HepG2 (cell line): ENCODE measurements around the gene OTUD7B. TPM values are rescaled to one million over a fixed set of nuclear protein-coding genes. Genes with fewer than 3 reads are reported as not detected.

ENCODE experiments used
- AGO1 ChIP-seq: fragments of 200-400 bp; formaldehyde crosslinking; IDR thresholded peaks from 2 replicates; pipeline ENCODE4 v1.6.1; 2017; ENCODE audit warnings: mild to moderate bottlenecking, low read depth, low read length, moderate library complexity; ENCODE audit not compliant: poor library complexity, severe bottlenecking
- EED ChIP-seq: sonication (generic); formaldehyde crosslinking; IDR thresholded peaks from 2 replicates; pipeline ENCODE4 v1.5.0; 2020; ENCODE audit warnings: mild to moderate bottlenecking, missing genetic modification reagents
- FLYWCH1 ChIP-seq: sonication (generic); formaldehyde crosslinking; IDR thresholded peaks from 2 replicates; pipeline ENCODE4 v1.8.1; 2023; ENCODE audit warnings: mild to moderate bottlenecking, missing genetic modification reagents
- GLI4 ChIP-seq: sonication (generic); formaldehyde crosslinking; IDR thresholded peaks from 2 replicates; pipeline ENCODE4 v1.5.1; 2020; ENCODE audit warnings: missing genetic modification reagents, mild to moderate bottlenecking, moderate library complexity, borderline replicate concordance
- HNF4A ChIP-seq: sonication (generic); formaldehyde crosslinking; IDR thresholded peaks from 2 replicates; pipeline ENCODE4 v1.4.0; 2020; ENCODE audit warnings: missing genetic modification reagents
- HNRNPL ChIP-seq: fragments of 200-400 bp; formaldehyde crosslinking; IDR thresholded peaks from 2 replicates; pipeline ENCODE4 v1.6.1; 2017; ENCODE audit warnings: mild to moderate bottlenecking, low read depth, low read length
- MEIS1 ChIP-seq: sonication (generic); formaldehyde crosslinking; IDR thresholded peaks from 2 replicates; pipeline ENCODE4 v1.9.0; 2021; ENCODE audit warnings: mild to moderate bottlenecking, missing genetic modification reagents, moderate library complexity, borderline replicate concordance
- NR2F6 ChIP-seq, 2 experiments: IDR thresholded peaks; 2 replicates each; pipeline ENCODE4 v1.6.1; 2016; ENCODE audit warnings: antibody characterized with exemption in 1 of 2, mild to moderate bottlenecking in 1 of 2
- PHF5A ChIP-seq: IDR thresholded peaks from one replicate; pipeline ENCODE4 v1.6.1; 2018; ENCODE audit warnings: low read depth, missing genetic modification reagents; ENCODE audit not compliant: unreplicated experiment
- PITX1 ChIP-seq: sonication (generic); formaldehyde crosslinking; IDR thresholded peaks from 2 replicates; pipeline ENCODE4 v1.5.1; 2020; ENCODE audit warnings: mild to moderate bottlenecking, missing genetic modification reagents
- SIN3A ChIP-seq: IDR thresholded peaks from 2 replicates; pipeline ENCODE4 v1.6.1; 2011; ENCODE audit warnings: low read depth, mild to moderate bottlenecking, control low read depth, low read length, borderline replicate concordance
- TBX3 ChIP-seq: fragments of 450-650 bp; IDR thresholded peaks from 2 replicates; pipeline ENCODE4 v1.6.1; 2017; ENCODE audit warnings: antibody characterized with exemption, mild to moderate bottlenecking, inconsistent platforms, borderline replicate concordance
- THRA ChIP-seq: sonication (generic); formaldehyde crosslinking; IDR thresholded peaks from 2 replicates; pipeline ENCODE4 v1.4.0; 2020; ENCODE audit warnings: missing genetic modification reagents, borderline replicate concordance
- U2AF2 ChIP-seq: fragments of 200-400 bp; formaldehyde crosslinking; IDR thresholded peaks from 2 replicates; pipeline ENCODE4 v1.6.1; 2017; ENCODE audit warnings: low read depth, mild to moderate bottlenecking, low read length
- ZBTB8A ChIP-seq: sonication (generic); formaldehyde crosslinking; IDR thresholded peaks from 2 replicates; pipeline ENCODE4 v1.4.0; 2020; ENCODE audit warnings: mild to moderate bottlenecking, low read depth, missing genetic modification reagents, borderline replicate concordance
- ZFP37 ChIP-seq: sonication (generic); formaldehyde crosslinking; IDR thresholded peaks from 2 replicates; pipeline ENCODE4 v1.4.0; 2020; ENCODE audit warnings: missing genetic modification reagents, borderline replicate concordance
- ZFP90 ChIP-seq: sonication (generic); formaldehyde crosslinking; IDR thresholded peaks from 2 replicates; pipeline ENCODE4 v1.8.0; 2022; ENCODE audit warnings: missing genetic modification reagents, mild to moderate bottlenecking, inconsistent platforms, borderline replicate concordance
- ZNF224 ChIP-seq: sonication (generic); formaldehyde crosslinking; IDR thresholded peaks from 2 replicates; pipeline ENCODE4 v1.5.0; 2020; ENCODE audit warnings: mild to moderate bottlenecking, missing genetic modification reagents
- ZNF264 ChIP-seq: sonication (generic); formaldehyde crosslinking; IDR thresholded peaks from 2 replicates; pipeline ENCODE4 v1.4.0; 2020; ENCODE audit warnings: missing genetic modification reagents
- ZNF550 ChIP-seq: sonication (generic); formaldehyde crosslinking; IDR thresholded peaks from 2 replicates; pipeline ENCODE4 v1.4.0; 2020; ENCODE audit warnings: mild to moderate bottlenecking, missing genetic modification reagents, borderline replicate concordance
- ZNF746 ChIP-seq: sonication (generic); formaldehyde crosslinking; IDR thresholded peaks from 2 replicates; pipeline ENCODE4 v1.8.0; 2022; ENCODE audit warnings: mild to moderate bottlenecking, missing genetic modification reagents
- ZNF776 ChIP-seq: sonication (generic); formaldehyde crosslinking; IDR thresholded peaks from 2 replicates; pipeline ENCODE4 v1.4.0; 2020; ENCODE audit warnings: mild to moderate bottlenecking, missing genetic modification reagents
- ZNF891 ChIP-seq: sonication (generic); formaldehyde crosslinking; IDR thresholded peaks from 2 replicates; pipeline ENCODE4 v1.5.0; 2020; ENCODE audit warnings: mild to moderate bottlenecking, missing genetic modification reagents
- polyA plus RNA-seq, 8 experiments: library from polyadenylated mRNA; depleted of rRNA in 3 of 8; stranded (reverse) in 7 of 8; unstranded in 1 of 8; fragments of >200 nt; fragmentation: Illumina TruSeq in 4 of 8; extraction: Trizol in 4 of 8; gene quantifications; 2 replicates each; pipeline versions ENCODE4 v1.2.1 to v1.2.3, GENCODE V29; 2011 to 2016; ENCODE audit warnings: low read depth in 4 of 8, missing spikeins in 1 of 8, mixed read lengths in 1 of 8; ENCODE audit not compliant: insufficient read depth in 1 of 8
- total RNA-seq, 5 experiments: library from RNA; depleted of rRNA; stranded (reverse); fragments of >200 nt; fragmentation: Illumina TruSeq; extraction: Trizol; gene quantifications; 2 replicates each; pipeline ENCODE4 v1.2.3, GENCODE V29; 2016; ENCODE audit warnings: low read depth in 1 of 5
- TF ChIP-seq, protein P1 (sequence below): sonication (generic); formaldehyde crosslinking; IDR thresholded peaks from 2 replicates; pipeline ENCODE4 v1.5.1; 2020; ENCODE audit warnings: missing genetic modification reagents, mild to moderate bottlenecking, borderline replicate concordance
- TF ChIP-seq, protein P2 (sequence below): sonication (generic); formaldehyde crosslinking; IDR thresholded peaks from 2 replicates; pipeline ENCODE4 v1.5.1; 2020; ENCODE audit warnings: mild to moderate bottlenecking, moderate library complexity, missing genetic modification reagents

OTUD7B gene
- total and polyA plus RNA-seq, 2 of the 13 experiments (the other 11 are each of a cell fraction or from before 2014, with no cell fraction given), result 5.1 to 11.2 TPM

- TF ChIP-seq AGO1 (no peak), FLYWCH1 (no peak), ZNF891 (no peak), SIN3A (no peak; the same call in 1 of the 2 replicates), PITX1 (CRISPR knock-in tag) (0 out of 2 replicates have a peak, but pooled peaks have one; percentile 40), ZNF224 (CRISPR knock-in tag) (no peak), U2AF2 (no peak), HNF4A (CRISPR knock-in tag) (no peak), ZFP90 (CRISPR knock-in tag) (no peak), ZNF264 (CRISPR knock-in tag) (no peak), GLI4 (CRISPR knock-in tag) (no peak), ZNF776 (CRISPR knock-in tag) (no peak), MEIS1 (CRISPR knock-in tag) (no peak), ZBTB8A (no peak), PHF5A (CRISPR knock-in tag) (no peak), TBX3 (no peak), EED (CRISPR knock-in tag) (no peak), HNRNPL (no peak), NR2F6 (IDR thresholded peaks at IDR 0.05) (0 out of 2 replicates have a peak, but pooled peaks have one; percentile 14), NR2F6 (CRISPR knock-in tag; IDR thresholded peaks at IDR 0.05) (no peak; the same call in 1 of the 2 replicates), ZFP37 (peak; percentile 74; the same call in 1 of the 2 replicates), ZNF550 (CRISPR knock-in tag) (no peak), ZNF746 (CRISPR knock-in tag) (no peak), THRA (CRISPR knock-in tag) (peak; percentile 19; the same call in 1 of the 2 replicates)
- TF ChIP-seq, protein P1, sequence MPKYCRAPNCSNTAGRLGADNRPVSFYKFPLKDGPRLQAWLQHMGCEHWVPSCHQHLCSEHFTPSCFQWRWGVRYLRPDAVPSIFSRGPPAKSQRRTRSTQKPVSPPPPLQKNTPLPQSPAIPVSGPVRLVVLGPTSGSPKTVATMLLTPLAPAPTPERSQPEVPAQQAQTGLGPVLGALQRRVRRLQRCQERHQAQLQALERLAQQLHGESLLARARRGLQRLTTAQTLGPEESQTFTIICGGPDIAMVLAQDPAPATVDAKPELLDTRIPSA (CRISPR knock-in tag), result no peak
- TF ChIP-seq, protein P2, sequence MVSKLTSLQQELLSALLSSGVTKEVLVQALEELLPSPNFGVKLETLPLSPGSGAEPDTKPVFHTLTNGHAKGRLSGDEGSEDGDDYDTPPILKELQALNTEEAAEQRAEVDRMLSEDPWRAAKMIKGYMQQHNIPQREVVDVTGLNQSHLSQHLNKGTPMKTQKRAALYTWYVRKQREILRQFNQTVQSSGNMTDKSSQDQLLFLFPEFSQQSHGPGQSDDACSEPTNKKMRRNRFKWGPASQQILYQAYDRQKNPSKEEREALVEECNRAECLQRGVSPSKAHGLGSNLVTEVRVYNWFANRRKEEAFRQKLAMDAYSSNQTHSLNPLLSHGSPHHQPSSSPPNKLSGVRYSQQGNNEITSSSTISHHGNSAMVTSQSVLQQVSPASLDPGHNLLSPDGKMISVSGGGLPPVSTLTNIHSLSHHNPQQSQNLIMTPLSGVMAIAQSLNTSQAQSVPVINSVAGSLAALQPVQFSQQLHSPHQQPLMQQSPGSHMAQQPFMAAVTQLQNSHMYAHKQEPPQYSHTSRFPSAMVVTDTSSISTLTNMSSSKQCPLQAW (CRISPR knock-in tag), result peak; percentile 66; the same call in 1 of the 2 replicates
Measured at GRCh38 chr1:149888247-149888998, 122.1 kb downstream of the OTUD7B start (continued).
